SK-N-MC (cell line): ENCODE data around the gene AVPI1.
"Not testable (repeated sequence)": the region's sequence is repeated elsewhere in the genome, so short reads cannot be mapped to it uniquely, and the experiment has no call there.

ENCODE experiments used
- DNase-seq: peaks from one replicate; pipeline ENCODE4 v3.0.0-alpha.2; 2011; ENCODE audit warnings: low read depth, low spot score
- H3K27ac ChIP-seq: fragments of 200-600 bp; sonication (generic); 2 replicates; pipeline ENCODE4 v1.5.1; 2016; ENCODE audit warnings: mixed run types
- H3K36me3 ChIP-seq: fragments of 200-600 bp; sonication (generic); 2 replicates; pipeline ENCODE4 v1.6.1; 2017; ENCODE audit warnings: antibody characterized with exemption, low read length, mixed read lengths; ENCODE audit not compliant: insufficient read depth
- H3K4me3 ChIP-seq: fragments of 200-600 bp; sonication (generic); 2 replicates; pipeline ENCODE4 v1.5.1; 2016
- H3K9ac ChIP-seq: fragments of 200-600 bp; sonication (generic); 2 replicates; pipeline ENCODE4 v1.8.0; 2017; ENCODE audit warnings: mixed run types, mixed read lengths; ENCODE audit not compliant: insufficient read length
- H3K9me3 ChIP-seq: fragments of 200-600 bp; sonication (generic); 2 replicates; pipeline ENCODE4 v1.6.1; 2017; ENCODE audit warnings: low read depth, mild to moderate bottlenecking, antibody characterized with exemption, low read length, moderate library complexity, mixed read lengths
- EZH2 ChIP-seq: fragments of 200-600 bp; sonication (generic); IDR thresholded peaks from one replicate; pipeline ENCODE4 v1.6.1; 2017; ENCODE audit warnings: antibody characterized with exemption
- FOXP2 ChIP-seq: optimal IDR thresholded peaks from 2 replicates; pipeline ENCODE3; 2011; ENCODE audit warnings: mild to moderate bottlenecking, moderate library complexity; ENCODE audit not compliant: insufficient read depth; ENCODE audit errors: extremely low read length, control extremely low read depth
- POLR2AphosphoS5 ChIP-seq: IDR thresholded peaks from 2 replicates; pipeline ENCODE4 v1.6.1; 2012; ENCODE audit warnings: mild to moderate bottlenecking, low read depth, low read length, borderline replicate concordance

The AVPI1 gene

GRCh38 chr10:97650726-97651125 lies 36.3 kb downstream of the AVPI1 start:
- TF ChIP-seq FOXP2 (no peak), EZH2 (no peak), POLR2AphosphoS5 (no peak)
- H3K9ac ChIP-seq: no peak overlapping the region
- no peaks in the 10 kb centered on the region for H3K9me3 ChIP-seq
- DNase-seq: no peak
- H3K36me3 ChIP-seq: no peaks in the 10 kb centered on the region; the same call in 1 of the 2 replicates
- no peak overlapping the region for H3K4me3 ChIP-seq
- H3K27ac ChIP-seq: no peak overlapping the region

GRCh38 chr10:97649405-97649750 lies 37.7 kb downstream of the AVPI1 start:
- H3K4me3 ChIP-seq, H3K9ac ChIP-seq, DNase-seq, H3K36me3 ChIP-seq, H3K27ac ChIP-seq, H3K9me3 ChIP-seq: not testable (repeated sequence)

- H3K27ac ChIP-seq: no peak overlapping the region
- no peak for DNase-seq
- no peaks in the 10 kb centered on the region for H3K9me3 ChIP-seq
- no peaks in the 10 kb centered on the region; the same call in 1 of the 2 replicates for H3K36me3 ChIP-seq
- no peak for TF ChIP-seq POLR2AphosphoS5
- no peak for TF ChIP-seq FOXP2
- TF ChIP-seq EZH2: no peak
- H3K9ac ChIP-seq: no peak overlapping the region
- no peak overlapping the region for H3K4me3 ChIP-seq
Observed at GRCh38 chr10:97648562-97649404, 38.3 kb downstream of the AVPI1 start.

- no peaks in the 10 kb centered on the region for H3K9me3 ChIP-seq
- H3K4me3 ChIP-seq: no peak overlapping the region
- no peak for DNase-seq
- H3K36me3 ChIP-seq: no peaks in the 10 kb centered on the region; the same call in 1 of the 2 replicates
- H3K9ac ChIP-seq: no peak overlapping the region
- no peak for TF ChIP-seq EZH2
- no peak for TF ChIP-seq FOXP2
- TF ChIP-seq POLR2AphosphoS5: no peak
- H3K27ac ChIP-seq: no peak overlapping the region
Observed at GRCh38 chr10:97647556-97647955, 39.5 kb downstream of the AVPI1 start.

- no peak for DNase-seq
- Histone ChIP-seq H3K36me3 (no peaks in the 10 kb centered on the region), H3K4me3 (no peak overlapping the region), H3K27ac (no peak overlapping the region), H3K9ac (no peak overlapping the region), H3K9me3 (no peaks in the 10 kb centered on the region)
- TF ChIP-seq EZH2 (no peak), FOXP2 (no peak), POLR2AphosphoS5 (no peak)
Observed at GRCh38 chr10:97644936-97645335, 42.1 kb downstream of the AVPI1 start.

GRCh38 chr10:97643441-97643985 lies 43.5 kb downstream of the AVPI1 start:
- no peak for DNase-seq
- no peak for TF ChIP-seq POLR2AphosphoS5
- no peak for TF ChIP-seq FOXP2
- TF ChIP-seq EZH2: no peak
- Histone ChIP-seq H3K9ac (no peak overlapping the region), H3K27ac (no peak overlapping the region), H3K4me3 (no peak overlapping the region), H3K36me3 (no peaks in the 10 kb centered on the region), H3K9me3 (no peaks in the 10 kb centered on the region)

GRCh38 chr10:97642471-97643159 lies 44.4 kb downstream of the AVPI1 start:
- not testable (repeated sequence) for DNase-seq, H3K9me3 ChIP-seq, H3K27ac ChIP-seq, H3K36me3 ChIP-seq, H3K9ac ChIP-seq, H3K4me3 ChIP-seq

GRCh38 chr10:97640868-97641811 lies 45.9 kb downstream of the AVPI1 start:
- DNase-seq: no peak
- H3K36me3 ChIP-seq: no peaks in the 10 kb centered on the region
- peak overlapping the region; percentile 80 for H3K4me3 ChIP-seq
- H3K9me3 ChIP-seq: no peaks in the 10 kb centered on the region
- no peak for TF ChIP-seq EZH2
- no peak for TF ChIP-seq FOXP2
- no peak for TF ChIP-seq POLR2AphosphoS5
- H3K9ac ChIP-seq: peak overlapping the region; percentile 69
- no peak overlapping the region for H3K27ac ChIP-seq
